ENCODE measurements around the gene WSCD2.

Gene WSCD2

DNA sequence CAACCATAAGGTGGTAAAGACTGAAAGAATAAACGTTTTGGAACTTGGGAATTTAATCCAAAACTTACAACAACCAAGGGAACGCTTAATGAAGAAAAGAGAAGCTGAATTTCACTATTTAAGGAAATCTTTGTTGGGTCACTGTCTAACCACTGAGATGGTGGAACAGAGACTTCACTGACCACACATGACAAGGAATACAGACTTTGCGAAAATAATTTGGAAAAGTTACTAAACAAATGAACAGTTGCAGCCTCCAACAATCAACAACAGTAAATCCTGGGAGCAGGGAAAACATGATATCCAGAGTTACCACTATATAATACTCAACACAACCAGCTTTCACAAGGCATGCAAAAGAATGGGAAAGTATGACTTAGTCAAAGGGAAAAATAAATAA is 131.0 kb downstream of the WSCD2 start:
- Histone ChIP-seq H3K9ac (ENCODE audit: low read length in 5 of 5) (no peak overlapping the region), H3K36me3 (ENCODE audit: control insufficient read depth in 5 of 5, insufficient read depth in 5 of 5, low read length in 5 of 5) (no peaks in the 10 kb centered on the region), H3K4me1 (ENCODE audit: control insufficient read depth in 5 of 5, insufficient read depth in 5 of 5, low read length in 5 of 5) (no peaks in the 10 kb centered on the region), H3K27me3 (ENCODE audit: control insufficient read depth in 5 of 5, insufficient read depth in 4 of 5, low read length in 5 of 5) (peaks cover 0 to 11% (median 2%) of the 10 kb centered on the region in 5 donors), H3K9me3 (ENCODE audit: control insufficient read depth in 5 of 5, low read length in 5 of 5) (peaks cover 5 to 37% (median 33%) of the 10 kb centered on the region in 5 donors), H3K4me3 (ENCODE audit: low read depth in 1 of 5, low read length in 5 of 5) (no peak overlapping the region), H3K27ac (ENCODE audit: low read depth, low read length) (no peak overlapping the region)

DNA sequence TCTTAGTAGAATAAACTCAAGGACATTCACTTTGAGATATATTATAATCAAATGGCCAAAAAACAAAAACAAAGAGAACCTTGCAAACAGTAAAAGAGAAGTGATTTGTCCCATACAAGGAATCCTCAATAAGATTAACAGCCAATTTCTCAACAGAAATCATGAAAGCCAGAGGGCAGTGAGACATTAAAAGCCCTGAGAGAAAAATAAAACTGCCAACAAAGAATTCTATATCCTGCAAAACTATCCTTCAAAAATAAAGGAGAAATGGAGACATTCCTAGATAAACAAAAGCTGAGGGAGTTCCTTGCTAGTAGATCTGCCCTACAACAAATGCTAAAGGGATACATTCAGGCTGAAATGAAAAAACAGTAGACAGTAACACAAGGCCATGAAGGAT is 131.9 kb downstream of the WSCD2 start:
- Histone ChIP-seq H3K4me1 (ENCODE audit: control insufficient read depth in 5 of 5, insufficient read depth in 5 of 5, low read length in 5 of 5) (no peaks in the 10 kb centered on the region), H3K27me3 (ENCODE audit: control insufficient read depth in 5 of 5, insufficient read depth in 4 of 5, low read length in 5 of 5) (peaks cover 0 to 8% (median 2%) of the 10 kb centered on the region in 5 donors), H3K36me3 (ENCODE audit: control insufficient read depth in 5 of 5, insufficient read depth in 5 of 5, low read length in 5 of 5) (no peaks in the 10 kb centered on the region), H3K9ac (ENCODE audit: low read length in 5 of 5) (no peak overlapping the region), H3K4me3 (ENCODE audit: low read depth in 1 of 5, low read length in 5 of 5) (no peak overlapping the region), H3K27ac (ENCODE audit: low read depth, low read length) (no peak overlapping the region), H3K9me3 (ENCODE audit: control insufficient read depth in 5 of 5, low read length in 5 of 5) (peaks cover 5 to 37% (median 33%) of the 10 kb centered on the region in 5 donors)

DNA sequence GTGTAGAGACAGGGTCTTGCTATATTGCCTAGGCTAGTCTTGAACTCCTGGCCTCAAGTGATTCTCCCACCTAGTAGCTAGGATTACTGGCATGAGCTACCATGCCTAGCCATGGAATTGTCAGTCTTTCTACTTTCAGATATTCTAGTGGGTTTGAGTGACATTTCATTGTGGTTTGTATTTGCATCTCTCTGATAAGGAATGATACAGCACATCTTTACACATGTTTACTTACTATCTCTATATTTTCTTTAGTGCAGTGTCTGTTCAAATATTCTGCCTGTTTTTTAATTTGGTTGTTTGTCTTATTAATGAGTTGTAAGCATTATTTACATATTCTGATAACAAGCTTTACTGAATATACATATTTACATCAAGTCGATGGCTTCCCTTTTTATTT is 136.4 kb downstream of the WSCD2 start:
- no peak overlapping the region for H3K4me3 ChIP-seq (ENCODE audit: low read depth in 1 of 5, low read length in 5 of 5)
- peaks cover 0 to 11% (median 0%) of the 10 kb centered on the region in 5 donors for H3K4me1 ChIP-seq (ENCODE audit: control insufficient read depth in 5 of 5, insufficient read depth in 5 of 5, low read length in 5 of 5)
- H3K27me3 ChIP-seq (ENCODE audit: control insufficient read depth in 5 of 5, insufficient read depth in 4 of 5, low read length in 5 of 5) = peaks cover 0 to 5% (median 0%) of the 10 kb centered on the region in 5 donors
- no peaks in the 10 kb centered on the region for H3K36me3 ChIP-seq (ENCODE audit: control insufficient read depth in 5 of 5, insufficient read depth in 5 of 5, low read length in 5 of 5)
- H3K27ac ChIP-seq (ENCODE audit: low read depth, low read length) = no peak overlapping the region
- H3K9me3 ChIP-seq (ENCODE audit: control insufficient read depth in 5 of 5, low read length in 5 of 5) = peaks cover 4 to 22% (median 15%) of the 10 kb centered on the region in 5 donors
- no peak overlapping the region for H3K9ac ChIP-seq (ENCODE audit: low read length in 5 of 5)

DNA sequence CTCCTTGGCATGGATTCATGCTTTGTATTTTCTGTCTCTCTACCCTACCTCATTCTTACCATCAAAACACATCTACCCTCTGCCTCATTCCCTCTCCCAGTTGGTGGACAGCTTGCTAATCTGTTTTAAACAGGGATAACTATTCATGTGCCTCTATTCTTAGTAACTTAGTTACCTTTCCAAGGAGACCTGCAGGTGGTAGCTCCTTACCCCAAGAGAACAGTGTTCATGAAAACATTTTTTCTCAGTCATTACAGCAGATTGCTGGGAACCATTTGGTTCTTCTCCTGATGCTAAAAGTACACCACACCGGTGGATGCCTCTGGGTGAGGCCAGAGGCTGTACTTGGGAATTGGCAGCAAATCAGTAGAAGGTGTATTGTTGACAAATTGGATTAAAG is 137.0 kb downstream of the WSCD2 start:
- Histone ChIP-seq H3K27me3 (ENCODE audit: control insufficient read depth in 5 of 5, insufficient read depth in 4 of 5, low read length in 5 of 5) (peaks cover 0 to 5% (median 0%) of the 10 kb centered on the region in 5 donors), H3K9me3 (ENCODE audit: control insufficient read depth in 5 of 5, low read length in 5 of 5) (peaks cover 1 to 16% (median 10%) of the 10 kb centered on the region in 5 donors), H3K9ac (ENCODE audit: low read length in 5 of 5) (no peak overlapping the region), H3K4me3 (ENCODE audit: low read depth in 1 of 5, low read length in 5 of 5) (no peak overlapping the region), H3K4me1 (ENCODE audit: control insufficient read depth in 5 of 5, insufficient read depth in 5 of 5, low read length in 5 of 5) (peaks cover 0 to 11% (median 0%) of the 10 kb centered on the region in 5 donors), H3K36me3 (ENCODE audit: control insufficient read depth in 5 of 5, insufficient read depth in 5 of 5, low read length in 5 of 5) (no peaks in the 10 kb centered on the region), H3K27ac (ENCODE audit: low read depth, low read length) (no peak overlapping the region)

DNA sequence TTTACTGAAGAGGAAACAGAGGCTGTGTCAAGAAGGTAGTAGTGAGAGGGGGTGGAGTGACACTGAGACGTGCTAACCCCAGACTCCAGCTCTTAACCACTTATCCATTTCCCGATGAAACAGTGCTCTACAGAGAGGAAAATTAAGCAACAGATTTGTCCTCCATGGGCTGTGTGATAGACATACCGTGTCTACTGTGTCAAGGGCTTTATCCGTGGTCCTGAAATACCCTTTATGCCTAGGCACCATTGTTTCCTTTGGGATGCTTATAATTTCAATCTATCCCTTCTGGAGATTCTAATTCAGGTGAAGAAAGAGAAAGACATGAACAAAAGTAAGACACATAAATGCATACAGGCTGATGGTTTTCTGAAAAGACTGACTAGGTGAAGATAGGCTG is 138.4 kb downstream of the WSCD2 start:
- Histone ChIP-seq H3K27ac (ENCODE audit: low read depth, low read length) (no peak overlapping the region), H3K9ac (ENCODE audit: low read length in 5 of 5) (no peak overlapping the region), H3K27me3 (ENCODE audit: control insufficient read depth in 5 of 5, insufficient read depth in 4 of 5, low read length in 5 of 5) (peaks cover 0 to 5% (median 0%) of the 10 kb centered on the region in 5 donors), H3K36me3 (ENCODE audit: control insufficient read depth in 5 of 5, insufficient read depth in 5 of 5, low read length in 5 of 5) (no peaks in the 10 kb centered on the region), H3K4me1 (ENCODE audit: control insufficient read depth in 5 of 5, insufficient read depth in 5 of 5, low read length in 5 of 5) (peaks cover 0 to 11% (median 0%) of the 10 kb centered on the region in 5 donors), H3K9me3 (ENCODE audit: control insufficient read depth in 5 of 5, low read length in 5 of 5) (peaks cover 0 to 6% (median 3%) of the 10 kb centered on the region in 5 donors), H3K4me3 (ENCODE audit: low read depth in 1 of 5, low read length in 5 of 5) (no peak overlapping the region)

DNA sequence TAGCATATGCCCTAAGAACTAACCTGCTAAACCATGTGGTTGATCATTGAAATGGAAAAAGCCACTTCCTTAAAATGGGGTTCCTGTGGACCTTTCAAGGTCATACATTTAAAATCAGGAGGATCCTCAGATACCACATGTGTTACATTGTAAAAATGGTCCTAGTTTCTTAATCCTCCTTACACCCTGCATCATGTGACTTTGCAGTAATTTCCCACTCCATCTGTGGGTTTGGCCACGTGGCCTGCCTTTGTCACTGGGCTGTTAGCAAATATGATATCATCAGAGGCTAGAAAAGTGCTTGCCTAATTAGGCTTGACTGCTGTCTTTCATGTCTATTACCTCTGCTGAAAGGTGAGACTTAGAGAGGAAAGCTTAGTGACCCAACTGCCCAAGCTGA is 139.3 kb downstream of the WSCD2 start:
- Histone ChIP-seq H3K4me1 (ENCODE audit: control insufficient read depth in 5 of 5, insufficient read depth in 5 of 5, low read length in 5 of 5) (peaks cover 0 to 11% (median 0%) of the 10 kb centered on the region in 5 donors), H3K9ac (ENCODE audit: low read length in 5 of 5) (no peak overlapping the region), H3K9me3 (ENCODE audit: control insufficient read depth in 5 of 5, low read length in 5 of 5) (peaks cover 0 to 3% (median 0%) of the 10 kb centered on the region in 5 donors), H3K4me3 (ENCODE audit: low read depth in 1 of 5, low read length in 5 of 5) (no peak overlapping the region), H3K36me3 (ENCODE audit: control insufficient read depth in 5 of 5, insufficient read depth in 5 of 5, low read length in 5 of 5) (no peaks in the 10 kb centered on the region), H3K27me3 (ENCODE audit: control insufficient read depth in 5 of 5, insufficient read depth in 4 of 5, low read length in 5 of 5) (peaks cover 0 to 2% (median 0%) of the 10 kb centered on the region in 5 donors), H3K27ac (ENCODE audit: low read depth, low read length) (no peak overlapping the region)

DNA sequence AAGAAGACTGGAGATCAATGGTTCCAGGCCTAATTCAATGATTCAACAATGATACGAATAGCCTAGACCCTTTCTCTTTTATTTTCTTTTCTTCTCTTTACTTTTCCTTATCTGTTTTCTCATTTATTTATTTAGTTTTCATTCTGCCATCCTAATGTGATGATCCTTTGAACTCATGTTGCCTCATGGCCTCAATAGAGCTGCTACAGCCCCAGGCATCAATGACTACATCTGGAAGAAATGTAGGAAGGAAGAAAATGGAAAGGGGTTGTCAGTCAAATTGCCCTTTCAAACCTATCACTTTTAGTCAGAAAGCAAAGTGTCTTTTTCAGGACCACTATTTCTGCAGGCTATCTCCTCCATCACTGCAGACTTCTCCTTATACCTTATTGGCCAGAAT is 140.1 kb downstream of the WSCD2 start:
- Histone ChIP-seq H3K27me3 (ENCODE audit: control insufficient read depth in 5 of 5, insufficient read depth in 4 of 5, low read length in 5 of 5) (no peaks in the 10 kb centered on the region), H3K4me3 (ENCODE audit: low read depth in 1 of 5, low read length in 5 of 5) (no peak overlapping the region), H3K4me1 (ENCODE audit: control insufficient read depth in 5 of 5, insufficient read depth in 5 of 5, low read length in 5 of 5) (peaks cover 0 to 11% (median 0%) of the 10 kb centered on the region in 5 donors), H3K9me3 (ENCODE audit: control insufficient read depth in 5 of 5, low read length in 5 of 5) (peaks cover 0 to 3% (median 0%) of the 10 kb centered on the region in 5 donors), H3K27ac (ENCODE audit: low read depth, low read length) (no peak overlapping the region), H3K9ac (ENCODE audit: low read length in 5 of 5) (no peak overlapping the region), H3K36me3 (ENCODE audit: control insufficient read depth in 5 of 5, insufficient read depth in 5 of 5, low read length in 5 of 5) (no peaks in the 10 kb centered on the region)

DNA sequence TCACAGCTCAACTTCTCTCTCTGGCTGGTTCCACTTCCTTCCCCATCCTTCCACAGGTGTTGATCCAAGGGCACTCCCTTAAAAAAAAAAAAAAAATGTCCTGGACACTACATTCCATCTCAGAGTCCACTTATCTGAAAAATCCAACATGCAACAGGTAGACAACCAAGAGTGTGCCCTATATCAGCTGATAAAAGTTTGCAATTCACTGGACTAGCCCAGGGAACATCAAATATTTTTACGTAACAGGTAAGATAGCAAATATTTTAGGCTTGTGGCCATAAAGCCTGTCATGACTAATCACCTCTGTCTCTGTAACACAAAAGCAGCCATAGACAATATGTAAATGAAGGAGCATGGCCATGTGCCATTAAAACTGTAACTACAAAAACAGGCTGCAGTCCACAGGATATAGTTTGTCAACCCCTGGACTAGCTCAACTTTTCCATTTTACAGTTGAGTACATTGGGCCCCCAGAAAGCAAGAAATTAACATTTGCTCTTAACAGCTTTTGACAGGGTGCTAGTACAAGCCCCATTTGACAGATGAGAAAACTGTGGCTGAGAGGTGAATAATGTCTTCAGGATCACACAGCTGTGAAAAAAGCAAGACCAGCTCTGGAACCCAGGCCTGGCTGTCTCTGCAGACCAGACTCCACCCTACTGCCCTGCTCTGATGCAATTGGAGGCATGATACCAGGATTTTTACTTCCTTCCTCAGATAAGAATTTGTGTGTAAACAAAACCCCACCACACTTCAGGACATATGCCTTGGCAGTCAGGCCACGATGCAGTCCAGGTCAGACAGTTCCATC is 141.2 kb downstream of the WSCD2 start:
- H3K36me3 ChIP-seq (ENCODE audit: control insufficient read depth in 5 of 5, insufficient read depth in 5 of 5, low read length in 5 of 5) = no peaks in the 10 kb centered on the region
- no peak overlapping the region for H3K9ac ChIP-seq (ENCODE audit: low read length in 5 of 5)
- peaks cover 0 to 5% (median 0%) of the 10 kb centered on the region in 5 donors for H3K9me3 ChIP-seq (ENCODE audit: control insufficient read depth in 5 of 5, low read length in 5 of 5)
- no peak overlapping the region for H3K4me3 ChIP-seq (ENCODE audit: low read depth in 1 of 5, low read length in 5 of 5)
- peaks cover 0 to 11% (median 0%) of the 10 kb centered on the region in 5 donors for H3K4me1 ChIP-seq (ENCODE audit: control insufficient read depth in 5 of 5, insufficient read depth in 5 of 5, low read length in 5 of 5)
- peaks cover 0 to 2% (median 0%) of the 10 kb centered on the region in 5 donors for H3K27me3 ChIP-seq (ENCODE audit: control insufficient read depth in 5 of 5, insufficient read depth in 4 of 5, low read length in 5 of 5)
- H3K27ac ChIP-seq (ENCODE audit: low read depth, low read length) = no peak overlapping the region

DNA sequence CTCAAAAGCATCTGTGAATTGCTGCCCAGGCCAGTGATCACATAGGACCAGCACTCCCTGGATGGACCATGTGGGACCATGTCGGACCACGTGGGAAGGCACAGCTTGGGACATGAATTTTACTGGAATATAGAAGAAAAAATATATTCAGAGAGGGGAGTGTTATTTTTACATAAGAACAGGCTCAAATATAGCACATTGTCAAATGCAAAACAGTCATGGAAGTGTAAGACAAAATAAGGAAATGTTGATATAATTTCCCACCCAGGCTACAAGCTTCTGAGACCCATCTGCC is 141.7 kb downstream of the WSCD2 start:
- H3K9ac ChIP-seq (ENCODE audit: low read length in 5 of 5) = no peak overlapping the region

More for the DNA sequence above, 141.7 kb downstream of the WSCD2 start:
- Histone ChIP-seq H3K27ac (ENCODE audit: low read depth, low read length) (no peak overlapping the region), H3K4me1 (ENCODE audit: control insufficient read depth in 5 of 5, insufficient read depth in 5 of 5, low read length in 5 of 5) (peaks cover 0 to 11% (median 0%) of the 10 kb centered on the region in 5 donors), H3K36me3 (ENCODE audit: control insufficient read depth in 5 of 5, insufficient read depth in 5 of 5, low read length in 5 of 5) (no peaks in the 10 kb centered on the region), H3K27me3 (ENCODE audit: control insufficient read depth in 5 of 5, insufficient read depth in 4 of 5, low read length in 5 of 5) (peaks cover 0 to 2% (median 0%) of the 10 kb centered on the region in 5 donors), H3K4me3 (ENCODE audit: low read depth in 1 of 5, low read length in 5 of 5) (no peak overlapping the region), H3K9me3 (ENCODE audit: control insufficient read depth in 5 of 5, low read length in 5 of 5) (peaks cover 0 to 5% (median 0%) of the 10 kb centered on the region in 5 donors)

Measured in subcutaneous abdominal adipose tissue (tissue), 5 donors.